Thyroid gland (tissue), 4 donors: ENCODE data around the gene RASSF7.

Source experiments
- CTCF ChIP-seq, 6 experiments: fragments of 200-600 bp in 3 of 6; fragments of 450-650 bp in 3 of 6; sonication (generic) in 3 of 6; IDR thresholded peaks; one replicate each; pipeline ENCODE4 v1.5.1; 2016 to 2019; ENCODE audit warnings: antibody characterized with exemption in 6 of 6, mild to moderate bottlenecking in 2 of 6, inconsistent platforms in 1 of 6, moderate library complexity in 1 of 6
- POLR2A ChIP-seq, 2 donors: fragments of 450-650 bp; IDR thresholded peaks; one replicate each; pipeline ENCODE4 v1.6.1; 2017; ENCODE audit warnings: antibody characterized with exemption in 2 of 2, mild to moderate bottlenecking in 2 of 2, moderate library complexity in 1 of 2

- TF ChIP-seq CTCF (IDR thresholded peaks at IDR 0.05) = peak; percentile 31 to 98 (median 96)
- TF ChIP-seq POLR2A (IDR thresholded peaks at IDR 0.05) = no peak
Observed at GRCh38 chr11:518463-519202, 42.1 kb upstream of the RASSF7 start.
